Ovary (tissue), 9 donors: ENCODE data around the gene CUTA. TPM values are rescaled to one million over a fixed set of nuclear protein-coding genes. Genes with fewer than 3 reads are reported as not detected.
"Not testable (repeated sequence)": the region's sequence is repeated elsewhere in the genome, so short reads cannot be mapped to it uniquely, and the experiment has no call there.

Experiments used
- DNase-seq, 5 donors: peaks; one replicate each; pipeline ENCODE4 v3.0.0-alpha.2; 2019 to 2020
- H3K27ac ChIP-seq, 2 donors: fragments of 200-600 bp; one replicate each; pipeline versions ENCODE4 v1.5.1 to v1.8.0; 2019 to 2022
- H3K27me3 ChIP-seq: fragments of 200-600 bp; one replicate; pipeline ENCODE4 v1.8.0; 2022
- H3K36me3 ChIP-seq: fragments of 200-600 bp; sonication (generic); one replicate; pipeline ENCODE4 v1.5.1; 2019
- H3K4me1 ChIP-seq: one replicate; pipeline ENCODE4 v1.8.1; 2013; ENCODE audit warnings: mild to moderate bottlenecking, moderate library complexity; ENCODE audit not compliant: insufficient read depth
- H3K4me3 ChIP-seq: fragments of 200-600 bp; sonication (generic); one replicate; pipeline ENCODE4 v1.5.1; 2017
- H3K9me3 ChIP-seq, 2 donors: fragments of 200-600 bp in 1 of 2; sonication (generic) in 1 of 2; one replicate each; pipeline versions ENCODE4 v1.5.1 to v1.8.1; 2013 to 2019; ENCODE audit warnings: mild to moderate bottlenecking in 1 of 2, moderate library complexity in 1 of 2
- CTCF ChIP-seq, 3 donors: fragments of 450-650 bp in 2 of 3; fragments of 200-600 bp in 1 of 3; IDR thresholded peaks; one replicate each; pipeline versions ENCODE4 v1.5.1 to v1.8.0; 2016 to 2022; ENCODE audit warnings: antibody characterized with exemption in 3 of 3, mild to moderate bottlenecking in 1 of 3
- EP300 ChIP-seq: sonication (generic); formaldehyde crosslinking; IDR thresholded peaks from one replicate; pipeline ENCODE4 v1.6.1; 2017; ENCODE audit warnings: antibody characterized with exemption
- POLR2A ChIP-seq: fragments of 450-650 bp; IDR thresholded peaks from one replicate; pipeline ENCODE4 v1.6.1; 2017; ENCODE audit warnings: antibody characterized with exemption, mild to moderate bottlenecking, moderate library complexity
- WGBS, 3 donors: extraction: QIAGEN DNeasy Blood & Tissue Kit in 1 of 3; methylation state at CpG; one replicate each; pipeline versions ENCODE4 v1.1.5 to v1.1.7; 2013 to 2017; 5-methylcytosine and 5-hydroxymethylcytosine counted together
- intact Hi-C, 4 donors: fragments of 100-400 bp; cut with DNase I; formaldehyde crosslinking; loops; one replicate each; pipeline versions ENCODE4 v1.11.0 to v1.15.1; 2022 to 2023
- microRNA-seq, 3 donors: library from miRNA; unstranded; fragments of <30 nt; microRNA quantifications; one replicate each; pipeline versions ENCODE4 to v1.2.0, GENCODE V29; 2019 to 2020
- polyA plus RNA-seq, 2 donors: library from polyadenylated mRNA; stranded (reverse); fragments of 200-250 nt in 1 of 2; fragments of 350-450 nt in 1 of 2; fragmentation: Illumina TruSeq in 1 of 2; extraction: RNeasy Lipid Tissue Mini Kit (QIAGEN cat#74804) in 1 of 2; gene quantifications; one replicate each; pipeline ENCODE4 v1.2.3, GENCODE V29; 2013 to 2014
- small RNA-seq: library from RNA; depleted of rRNA; stranded (forward); fragments of <200 nt; gene quantifications from one replicate; pipeline ENCODE3, GENCODE V24; 2016
- total RNA-seq, 7 donors: library from RNA; depleted of rRNA in 2 of 7; stranded (reverse); fragments of >200 nt in 2 of 7; fragmentation: NEBNext Ultra II Directional in 3 of 7; extraction: Animal tissue kit (Norgen Biotek cat#: 25700) in 3 of 7; gene quantifications; one replicate each; pipeline versions ENCODE4 v1.1.0 to v1.2.4, GENCODE V29; 2016 to 2023
- donor health status: DM: no; HTN: no; CAD: no; lungs with moderate emphysema.
- donor health status: DM: no; HTN: no; CAD: no.
- donor health status: Bipolar disorder and iron deficiency.
- donor health status: DM: yes; HTN: yes; CAD: no.
- donor health status: DM: no; HTN: no; CAD: no.
- donor health status: DM: yes; HTN: yes; CAD: no.

CUTA gene
- total and polyA plus RNA-seq, 9 donors, result 125 to 250 (median 177) TPM

GRCh38 chr6:33373960-33374910 is 43.7 kb downstream of the CUTA start:
- H3K4me1 ChIP-seq, result peaks cover 4% of the 10 kb centered on the region
- no peak overlapping the region for H3K27ac ChIP-seq
- TF ChIP-seq CTCF (IDR thresholded peaks at IDR 0.05) (no peak), EP300 (no peak), POLR2A (no peak)
- H3K9me3 ChIP-seq, result no peaks in the 10 kb centered on the region
- no peaks in the 10 kb centered on the region for H3K27me3 ChIP-seq
- H3K36me3 ChIP-seq, result no peaks in the 10 kb centered on the region
- H3K4me3 ChIP-seq, result no peak overlapping the region
- 49 to 51% (median 50%) methylated on average over 8 of the region's 8 CpGs for WGBS, 3 donors
- intact Hi-C loops, result no loop called here
- DNase-seq, result no peak

- H3K4me1 ChIP-seq, result peaks cover 4% of the 10 kb centered on the region
- H3K27ac ChIP-seq, result no peak overlapping the region
- 37 to 40% (median 40%) methylated on average over 5 of the region's 5 CpGs for WGBS, 3 donors
- H3K9me3 ChIP-seq, result no peaks in the 10 kb centered on the region
- no peak overlapping the region for H3K4me3 ChIP-seq
- H3K27me3 ChIP-seq, result no peaks in the 10 kb centered on the region
- DNase-seq, result no peak
- no peaks in the 10 kb centered on the region for H3K36me3 ChIP-seq
- TF ChIP-seq EP300, result no peak
- intact Hi-C loops, result no loop called here
Measured at GRCh38 chr6:33372526-33373123, 45.3 kb downstream of the CUTA start.

GRCh38 chr6:33371901-33372300 is 46.0 kb downstream of the CUTA start:
- 91 to 93% (median 92%) methylated on average over 8 of the region's 8 CpGs for WGBS, 3 donors
- H3K27ac ChIP-seq, H3K36me3 ChIP-seq, H3K4me3 ChIP-seq, intact Hi-C loops, H3K9me3 ChIP-seq, H3K4me1 ChIP-seq, H3K27me3 ChIP-seq, DNase-seq: not testable (repeated sequence)

- H3K4me3 ChIP-seq, H3K36me3 ChIP-seq, intact Hi-C loops, DNase-seq, H3K27ac ChIP-seq, H3K9me3 ChIP-seq, H3K27me3 ChIP-seq, H3K4me1 ChIP-seq: not testable (repeated sequence)
- 84 to 96% (median 84%) methylated on average over 5 of the region's 5 CpGs for WGBS, 3 donors
Measured at GRCh38 chr6:33367715-33368025, 50.2 kb downstream of the CUTA start.

- no peaks in the 10 kb centered on the region for H3K27me3 ChIP-seq
- H3K4me3 ChIP-seq, result no peak overlapping the region
- no peaks in the 10 kb centered on the region for H3K36me3 ChIP-seq
- 59 to 61% (median 59%) methylated on average over 8 of the region's 8 CpGs for WGBS, 3 donors
- intact Hi-C loops, result no loop called here
- no peak overlapping the region for H3K27ac ChIP-seq
- peaks cover 1% of the 10 kb centered on the region for H3K4me1 ChIP-seq
- no peak for DNase-seq
- no peaks in the 10 kb centered on the region for H3K9me3 ChIP-seq
- no peak for TF ChIP-seq POLR2A
- TF ChIP-seq EP300, result no peak
- no peak for TF ChIP-seq CTCF (IDR thresholded peaks at IDR 0.05)
Measured at GRCh38 chr6:33367009-33367714, 50.7 kb downstream of the CUTA start.

Small RNA genes within 50 kb of the gene (microRNA-seq; reads per million reads assigned to microRNA genes)
- 0 to 0.16 (median 0) reads per million in 3 donors for gene MIR5004

Small RNA genes within 50 kb of the gene (small RNA-seq; reads per million reads assigned to genes)
- gene RPL35AP4 (not detected), gene ZBTB9 (not detected)

Other genes starting within 250 kb of the CUTA start
- gene COL11A2, start 225.6 kb downstream of the CUTA start, total RNA-seq, result 1 to 10 TPM in 2 of 7 donors, under 1 TPM in 5; 0.53 to 1.2 (median 0.92) TPM
- under 1 TPM; 0.52 to 0.96 TPM for gene COL11A2, start 225.6 kb downstream of the CUTA start, polyA plus RNA-seq
- 10 to 100 TPM; 19.8 to 54.0 (median 48.5) TPM for gene RXRB, start 217.4 kb downstream of the CUTA start, total RNA-seq
- gene RXRB, start 217.4 kb downstream of the CUTA start, polyA plus RNA-seq, result 10 to 100 TPM; 40.9 to 42.1 TPM
- 10 to 100 TPM; 27.4 to 73.7 (median 61.2) TPM for gene SLC39A7, start 217.2 kb downstream of the CUTA start, total RNA-seq
- 10 to 100 TPM; 54.0 to 80.0 TPM for gene SLC39A7, start 217.2 kb downstream of the CUTA start, polyA plus RNA-seq
- gene HSD17B8, start 213.5 kb downstream of the CUTA start, total RNA-seq, result 10 to 100 TPM in 2 of 7 donors, 1 to 10 TPM in 5; 4.0 to 18.4 (median 7.7) TPM
- 10 to 100 TPM in 1 of 2 donors, 1 to 10 TPM in 1; 9.4 to 10.3 TPM for gene HSD17B8, start 213.5 kb downstream of the CUTA start, polyA plus RNA-seq
- 10 to 100 TPM; 20.7 to 70.6 (median 52.3) TPM for gene RING1, start 209.6 kb downstream of the CUTA start, total RNA-seq
- gene RING1, start 209.6 kb downstream of the CUTA start, polyA plus RNA-seq, result 10 to 100 TPM; 37.3 to 51.7 TPM
- gene VPS52, start 146.2 kb downstream of the CUTA start, total RNA-seq, result 10 to 100 TPM; 24.0 to 55.6 (median 45.2) TPM
- gene VPS52, start 146.2 kb downstream of the CUTA start, polyA plus RNA-seq, result 10 to 100 TPM; 39.5 to 56.7 TPM
- 1,000 to 10,000 TPM; 4,177 to 8,845 (median 4,854) TPM for gene RPS18, start 146.0 kb downstream of the CUTA start, total RNA-seq
- over 10,000 TPM in 1 of 2 donors, 1,000 to 10,000 TPM in 1; 6,405 to 11,953 TPM for gene RPS18, start 146.0 kb downstream of the CUTA start, polyA plus RNA-seq
- gene B3GALT4, start 141.0 kb downstream of the CUTA start, total RNA-seq, result 10 to 100 TPM in 2 of 7 donors, 1 to 10 TPM in 5; 4.3 to 10.6 (median 6.9) TPM
- 1 to 10 TPM; 2.7 to 7.4 TPM for gene B3GALT4, start 141.0 kb downstream of the CUTA start, polyA plus RNA-seq
- gene WDR46, start 128.9 kb downstream of the CUTA start, total RNA-seq, result 10 to 100 TPM; 29.1 to 58.5 (median 35.0) TPM
- gene WDR46, start 128.9 kb downstream of the CUTA start, polyA plus RNA-seq, result 10 to 100 TPM; 25.5 to 27.0 TPM
- gene PFDN6, start 128.5 kb downstream of the CUTA start, total RNA-seq, result 10 to 100 TPM in 6 of 7 donors, 1 to 10 TPM in 1; 9.8 to 46.8 (median 42.0) TPM
- 10 to 100 TPM; 80.3 to 83.0 TPM for gene PFDN6, start 128.5 kb downstream of the CUTA start, polyA plus RNA-seq
- gene RGL2, start 119.2 kb downstream of the CUTA start, total RNA-seq, result 10 to 100 TPM; 41.4 to 82.0 (median 64.9) TPM
- gene RGL2, start 119.2 kb downstream of the CUTA start, polyA plus RNA-seq, result 10 to 100 TPM; 26.9 to 66.0 TPM
- gene TAPBP, start 104.0 kb downstream of the CUTA start, total RNA-seq, result 100 to 1,000 TPM in 1 of 7 donors, 10 to 100 TPM in 6; 33.7 to 121 (median 66.9) TPM
- gene TAPBP, start 104.0 kb downstream of the CUTA start, polyA plus RNA-seq, result 10 to 100 TPM; 24.4 to 40.5 TPM
- gene ZBTB22, start 100.4 kb downstream of the CUTA start, total RNA-seq, result 10 to 100 TPM; 17.9 to 38.0 (median 26.1) TPM
- 10 to 100 TPM; 13.7 to 26.5 TPM for gene ZBTB22, start 100.4 kb downstream of the CUTA start, polyA plus RNA-seq
- gene DAXX, start 95.1 kb downstream of the CUTA start, total RNA-seq, result 10 to 100 TPM; 18.8 to 38.9 (median 33.4) TPM
- gene DAXX, start 95.1 kb downstream of the CUTA start, polyA plus RNA-seq, result 10 to 100 TPM; 30.8 to 81.5 TPM
- 1 to 10 TPM in 6 of 7 donors, under 1 TPM in 1; 0.60 to 3.9 (median 2.2) TPM for gene KIFC1, start 26.3 kb downstream of the CUTA start, total RNA-seq
- gene KIFC1, start 26.3 kb downstream of the CUTA start, polyA plus RNA-seq, result 1 to 10 TPM; 1.7 to 2.3 TPM
- 100 to 1,000 TPM in 5 of 7 donors, 10 to 100 TPM in 2; 94.3 to 182 (median 123) TPM for gene PHF1, start 7.1 kb downstream of the CUTA start, total RNA-seq
- gene PHF1, start 7.1 kb downstream of the CUTA start, polyA plus RNA-seq, result 100 to 1,000 TPM in 1 of 2 donors, 10 to 100 TPM in 1; 80.7 to 179 TPM
- gene SYNGAP1, start 2.0 kb upstream of the CUTA start, total RNA-seq, result 10 to 100 TPM; 17.5 to 60.0 (median 43.1) TPM
- 10 to 100 TPM; 14.6 to 29.8 TPM for gene SYNGAP1, start 2.0 kb upstream of the CUTA start, polyA plus RNA-seq
- gene ZBTB9, start 36.5 kb upstream of the CUTA start, total RNA-seq, result 10 to 100 TPM in 3 of 7 donors, 1 to 10 TPM in 4; 2.4 to 13.5 (median 8.8) TPM
- 10 to 100 TPM in 1 of 2 donors, 1 to 10 TPM in 1; 5.5 to 10.8 TPM for gene ZBTB9, start 36.5 kb upstream of the CUTA start, polyA plus RNA-seq
- gene BAK1, start 162.2 kb upstream of the CUTA start, total RNA-seq, result 10 to 100 TPM in 4 of 7 donors, 1 to 10 TPM in 3; 3.9 to 16.9 (median 10.4) TPM
- gene BAK1, start 162.2 kb upstream of the CUTA start, polyA plus RNA-seq, result 10 to 100 TPM in 1 of 2 donors, 1 to 10 TPM in 1; 9.8 to 12.2 TPM
- 10 to 100 TPM in 6 of 7 donors, 1 to 10 TPM in 1; 3.7 to 31.1 (median 20.1) TPM for gene ITPR3, start 203.2 kb upstream of the CUTA start, total RNA-seq
- gene ITPR3, start 203.2 kb upstream of the CUTA start, polyA plus RNA-seq, result 1 to 10 TPM; 3.6 to 6.9 TPM